A673 (cell line): ENCODE measurements around the gene HDGFL3.

Experiments
- CTCF ChIP-seq: fragments of 300-800, 200-600 bp; sonication (generic); conservative IDR thresholded peaks from 2 replicates; pipeline ENCODE4 v1.5.1; 2017; ENCODE audit warnings: low read depth, mild to moderate bottlenecking, antibody characterized with exemption, low read length, moderate library complexity, mixed read lengths
- EZH2 ChIP-seq: fragments of 200-600 bp; sonication (generic); IDR thresholded peaks from 2 replicates; pipeline ENCODE4 v1.6.1; 2017; ENCODE audit warnings: borderline replicate concordance, low read depth, mild to moderate bottlenecking, mixed read lengths, antibody characterized with exemption, low read length; ENCODE audit not compliant: poor library complexity, severe bottlenecking

GRCh38 chr15:83190450-83190849 lies 17.2 kb downstream of the HDGFL3 start:
- TF ChIP-seq CTCF (no peak), EZH2 (no peak)
